ENCODE data around the gene NUDT1.

Gene NUDT1

DNA sequence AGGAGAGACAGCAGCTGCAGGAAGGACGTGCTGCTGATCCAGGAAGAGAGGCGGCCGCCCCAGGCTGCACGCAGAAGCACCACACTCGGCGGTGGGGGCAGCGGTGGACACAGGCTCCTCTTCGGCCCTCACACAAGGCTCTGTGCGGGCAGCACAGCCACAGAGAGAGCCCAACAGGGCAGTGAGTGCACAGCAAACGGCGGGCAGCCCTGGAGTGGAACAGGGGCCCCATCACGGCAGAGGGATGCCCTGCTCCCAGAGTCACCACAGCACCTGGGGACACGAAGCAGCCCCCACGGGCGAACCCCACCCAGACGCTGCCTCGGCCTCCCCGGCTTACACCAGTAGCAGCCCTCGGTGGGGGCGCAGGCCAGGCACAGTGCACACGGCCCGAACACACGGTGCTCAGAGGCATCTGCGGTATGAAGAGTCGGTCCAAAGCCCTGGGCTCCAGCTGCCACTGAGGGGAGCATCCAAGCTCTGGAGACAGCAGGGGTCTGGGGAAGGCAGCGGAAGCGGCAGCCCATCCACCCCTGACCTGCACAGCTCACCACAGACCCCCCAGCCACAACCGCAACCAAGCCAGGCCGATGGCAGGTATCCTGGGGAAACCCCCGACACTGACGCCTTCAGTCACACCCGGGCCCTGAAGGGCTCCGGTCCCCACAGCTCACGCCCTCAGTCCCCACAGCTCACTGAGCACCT is 16.8 kb downstream of the NUDT1 start:
- ChIA-PET POLR2A (no interaction called here), CTCF (interaction anchor here (3.6 kb wide), 1 partner anchor 10 kb away, joined by 15 read pairs; no protein-coding TSS in a partner anchor)
- no peak overlapping the region for H3K4me3 ChIP-seq (ENCODE audit: low read depth, low read length)
- DNase-seq (ENCODE audit: low read depth, low spot score), result no peak
- no peak for TF ChIP-seq CTCF (IDR thresholded peaks at IDR 0.05; ENCODE audit: insufficient read depth, low read length, missing control alignments)

DNA sequence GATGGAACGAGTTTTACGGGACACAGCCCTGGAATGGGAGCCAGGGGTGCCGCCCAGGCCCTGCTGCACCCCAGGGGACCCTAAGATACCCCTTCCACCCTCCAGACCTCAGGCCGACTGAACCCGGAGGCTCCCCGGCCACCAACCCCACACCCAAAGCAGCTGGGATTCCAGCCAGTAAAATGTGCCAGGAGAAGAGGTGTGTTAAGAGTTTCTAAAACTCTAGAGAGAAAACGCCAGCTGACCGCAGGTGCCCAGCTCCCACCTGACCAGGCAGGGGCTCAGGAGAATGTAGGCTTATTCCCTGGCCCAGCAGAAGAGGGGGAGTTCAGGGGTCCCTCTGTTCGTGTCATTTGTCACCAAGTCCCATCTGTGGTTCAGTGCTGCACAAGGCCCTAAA is 17.5 kb downstream of the NUDT1 start:
- H3K4me3 ChIP-seq (ENCODE audit: low read depth, low read length), result no peak overlapping the region
- CTCF ChIA-PET, result interaction anchor here (3.6 kb wide), 1 partner anchor 11 kb away, joined by 15 read pairs; no protein-coding TSS in a partner anchor
- TF ChIP-seq CTCF (IDR thresholded peaks at IDR 0.05; ENCODE audit: insufficient read depth, low read length, missing control alignments), result no peak
- no peak for DNase-seq (ENCODE audit: low read depth, low spot score)
- POLR2A ChIA-PET, result no interaction called here

- DNase-seq (ENCODE audit: low read depth, low spot score), result no peak
- ChIA-PET POLR2A (no interaction called here), CTCF (interaction anchor here (3.6 kb wide), 1 partner anchor 12 kb away, joined by 15 read pairs; no protein-coding TSS in a partner anchor)
- TF ChIP-seq CTCF (IDR thresholded peaks at IDR 0.05; ENCODE audit: insufficient read depth, low read length, missing control alignments), result no peak
- H3K4me3 ChIP-seq (ENCODE audit: low read depth, low read length), result no peak overlapping the region
Observed at GRCh38 chr7:2260820-2261219, 18.8 kb downstream of the NUDT1 start.

- H3K4me3 ChIP-seq (ENCODE audit: low read depth, low read length), result no peak overlapping the region
- POLR2A ChIA-PET, result no interaction called here
- CTCF ChIA-PET, result interaction anchor here (1.6 to 3.6 kb wide), 2 partner anchors 9 to 13 kb away, joined by 3 to 15 read pairs; no protein-coding TSS in a partner anchor
- no peak for TF ChIP-seq CTCF (IDR thresholded peaks at IDR 0.05; ENCODE audit: insufficient read depth, low read length, missing control alignments)
- DNase-seq (ENCODE audit: low read depth, low spot score), result no peak
Observed at GRCh38 chr7:2261611-2262010, 19.6 kb downstream of the NUDT1 start.

- CTCF ChIA-PET, result no interaction called here
- no peak overlapping the region for H3K4me3 ChIP-seq (ENCODE audit: low read depth, low read length)
- DNase-seq (ENCODE audit: low read depth, low spot score), result no peak
- no peak for TF ChIP-seq CTCF (IDR thresholded peaks at IDR 0.05; ENCODE audit: insufficient read depth, low read length, missing control alignments)
- POLR2A ChIA-PET, result no interaction called here
Observed at GRCh38 chr7:2263176-2263575, 21.1 kb downstream of the NUDT1 start.

DNA sequence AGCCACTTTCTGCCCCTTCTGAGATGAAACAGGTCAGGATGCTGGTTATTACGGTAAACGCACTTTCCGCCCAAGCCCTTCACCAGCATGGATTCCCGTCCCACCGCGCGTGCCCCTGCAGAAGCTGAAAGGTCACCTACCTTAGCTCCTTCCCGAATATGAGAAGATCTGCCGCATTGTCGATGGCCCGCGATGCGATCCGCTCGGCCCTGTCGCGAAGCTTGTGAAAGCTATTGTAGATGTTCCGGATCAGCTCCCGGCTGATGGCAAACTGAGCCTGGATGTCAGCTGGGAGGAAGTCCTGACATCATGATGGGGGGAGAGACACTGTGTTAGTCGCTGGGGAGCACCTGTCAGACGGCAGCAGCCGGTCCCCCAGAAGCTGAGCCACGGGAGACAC is 22.1 kb downstream of the NUDT1 start:
- TF ChIP-seq CTCF (IDR thresholded peaks at IDR 0.05; ENCODE audit: insufficient read depth, low read length, missing control alignments), result no peak
- ChIA-PET POLR2A (no interaction called here), CTCF (no interaction called here)
- no peak for DNase-seq (ENCODE audit: low read depth, low spot score)
- H3K4me3 ChIP-seq (ENCODE audit: low read depth, low read length), result no peak overlapping the region

Data from AG04449 (cell line).